Measurements from ENCODE around the gene SFRP5.

The SFRP5 gene

DNA sequence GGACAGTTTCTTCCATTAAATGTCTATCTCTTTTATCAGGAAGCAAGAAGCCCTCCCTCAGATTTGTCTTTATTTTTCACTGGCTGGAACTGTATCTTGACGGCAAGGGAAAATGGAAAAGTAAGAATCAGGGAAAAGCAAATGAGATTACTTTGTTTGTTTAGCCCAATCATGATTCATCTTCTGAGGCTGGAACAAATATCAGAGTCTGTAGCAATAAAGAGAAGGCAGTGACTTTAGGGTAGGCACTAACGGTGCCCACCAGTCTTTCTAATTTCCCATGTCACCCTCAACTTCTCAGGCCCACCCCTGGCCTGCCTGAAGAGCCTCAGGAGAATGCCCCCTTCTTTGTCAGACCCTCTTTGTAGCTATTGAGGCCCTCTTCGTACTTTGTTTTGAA, 41.5 kb upstream of the SFRP5 start:
- Histone ChIP-seq H3K9me3 (no peaks in the 10 kb centered on the region), H3K27me3 (peaks cover 0 to 20% of the 10 kb centered on the region in 2 donors), H3K4me1 (no peaks in the 10 kb centered on the region), H3K27ac (no peak overlapping the region), H3K36me3 (no peaks in the 10 kb centered on the region), H3K4me3 (no peak overlapping the region)
- DNase-seq: no peak
- TF ChIP-seq, protein P1, sequence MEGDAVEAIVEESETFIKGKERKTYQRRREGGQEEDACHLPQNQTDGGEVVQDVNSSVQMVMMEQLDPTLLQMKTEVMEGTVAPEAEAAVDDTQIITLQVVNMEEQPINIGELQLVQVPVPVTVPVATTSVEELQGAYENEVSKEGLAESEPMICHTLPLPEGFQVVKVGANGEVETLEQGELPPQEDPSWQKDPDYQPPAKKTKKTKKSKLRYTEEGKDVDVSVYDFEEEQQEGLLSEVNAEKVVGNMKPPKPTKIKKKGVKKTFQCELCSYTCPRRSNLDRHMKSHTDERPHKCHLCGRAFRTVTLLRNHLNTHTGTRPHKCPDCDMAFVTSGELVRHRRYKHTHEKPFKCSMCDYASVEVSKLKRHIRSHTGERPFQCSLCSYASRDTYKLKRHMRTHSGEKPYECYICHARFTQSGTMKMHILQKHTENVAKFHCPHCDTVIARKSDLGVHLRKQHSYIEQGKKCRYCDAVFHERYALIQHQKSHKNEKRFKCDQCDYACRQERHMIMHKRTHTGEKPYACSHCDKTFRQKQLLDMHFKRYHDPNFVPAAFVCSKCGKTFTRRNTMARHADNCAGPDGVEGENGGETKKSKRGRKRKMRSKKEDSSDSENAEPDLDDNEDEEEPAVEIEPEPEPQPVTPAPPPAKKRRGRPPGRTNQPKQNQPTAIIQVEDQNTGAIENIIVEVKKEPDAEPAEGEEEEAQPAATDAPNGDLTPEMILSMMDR (IDR thresholded peaks at IDR 0.05): no peak
- intact Hi-C loops (cut with DNase I; ENCODE audit: low total_unique reads): no loop called here

DNA sequence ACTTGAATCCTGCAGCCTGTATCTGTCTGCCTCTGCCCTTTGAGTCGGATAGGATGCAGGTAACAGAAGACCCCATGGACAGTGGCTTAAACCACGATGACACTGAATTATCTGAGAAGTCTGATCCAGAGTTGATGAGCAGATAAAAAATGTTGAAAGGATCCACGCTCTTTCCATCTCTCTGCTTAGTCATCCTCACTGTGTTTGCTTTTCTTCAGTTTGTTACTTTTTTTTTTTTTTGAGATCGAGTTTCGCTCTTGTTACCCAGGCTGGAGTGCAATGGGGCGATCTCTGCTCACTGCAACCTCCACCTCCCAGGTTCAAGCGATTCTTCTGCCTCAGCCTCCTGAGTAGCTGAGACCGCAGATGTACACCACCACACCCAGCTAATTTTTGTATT, 40.9 kb upstream of the SFRP5 start:
- Histone ChIP-seq H3K4me1 (no peaks in the 10 kb centered on the region), H3K9me3 (no peaks in the 10 kb centered on the region), H3K36me3 (no peaks in the 10 kb centered on the region), H3K27me3 (peaks cover 0 to 17% of the 10 kb centered on the region in 2 donors), H3K27ac (no peak overlapping the region), H3K4me3 (no peak overlapping the region)
- intact Hi-C loops (cut with DNase I; ENCODE audit: low total_unique reads): no loop called here
- no peak for DNase-seq
- TF ChIP-seq, protein P1 (IDR thresholded peaks at IDR 0.05): no peak

DNA sequence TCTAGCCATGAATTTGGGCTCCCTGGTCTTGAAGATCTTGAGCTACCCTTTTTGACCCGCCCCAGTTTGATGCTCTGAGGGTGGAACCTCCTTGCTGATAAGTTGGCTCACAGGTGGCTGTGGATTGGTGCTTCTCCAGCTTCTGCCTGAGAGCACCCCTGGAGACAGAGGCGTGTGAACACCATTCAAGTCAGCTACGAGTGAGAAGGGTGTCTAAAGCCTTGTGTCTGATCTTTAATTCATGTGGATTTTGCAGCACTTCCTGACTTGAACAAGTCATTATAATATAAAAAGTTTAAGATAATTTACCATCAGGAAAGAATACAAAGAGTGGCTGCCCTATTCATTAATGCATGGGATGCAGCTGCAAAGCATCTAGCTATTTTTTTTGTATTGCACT, 40.2 kb upstream of the SFRP5 start:
- Histone ChIP-seq H3K27me3 (peaks cover 0 to 9% of the 10 kb centered on the region in 2 donors), H3K9me3 (no peaks in the 10 kb centered on the region), H3K4me3 (no peak overlapping the region), H3K27ac (no peak overlapping the region), H3K36me3 (no peaks in the 10 kb centered on the region), H3K4me1 (no peaks in the 10 kb centered on the region)
- intact Hi-C loops (cut with DNase I; ENCODE audit: low total_unique reads): no loop called here
- no peak for DNase-seq
- TF ChIP-seq, protein P1 (IDR thresholded peaks at IDR 0.05): no peak

DNA sequence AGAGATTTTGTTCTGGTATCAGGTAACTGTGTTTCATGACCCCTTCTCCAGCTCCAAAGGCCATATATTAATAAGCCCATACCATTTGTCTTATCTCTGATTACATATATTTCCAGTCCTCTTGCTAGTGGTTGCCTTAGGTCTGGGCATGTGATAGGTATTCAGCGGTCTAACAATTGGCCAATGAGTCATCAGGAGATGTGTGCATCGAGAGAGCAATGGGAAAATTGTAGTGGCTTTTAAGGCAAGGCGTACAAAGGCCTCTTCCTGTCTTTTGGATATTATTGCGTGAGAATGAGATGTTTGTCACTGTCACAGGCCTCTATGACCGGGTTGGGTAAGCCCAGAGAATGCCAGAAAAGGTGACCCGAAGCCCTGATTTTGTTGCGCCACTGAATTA, 38.6 kb upstream of the SFRP5 start:
- H3K27me3 ChIP-seq: no peaks in the 10 kb centered on the region
- H3K9me3 ChIP-seq: no peaks in the 10 kb centered on the region
- intact Hi-C loops (cut with DNase I; ENCODE audit: low total_unique reads): no loop called here
- no peak overlapping the region for H3K27ac ChIP-seq
- TF ChIP-seq, protein P1 (IDR thresholded peaks at IDR 0.05): no peak
- no peak overlapping the region for H3K4me3 ChIP-seq
- H3K36me3 ChIP-seq: no peaks in the 10 kb centered on the region
- no peaks in the 10 kb centered on the region for H3K4me1 ChIP-seq
- no peak for DNase-seq

DNA sequence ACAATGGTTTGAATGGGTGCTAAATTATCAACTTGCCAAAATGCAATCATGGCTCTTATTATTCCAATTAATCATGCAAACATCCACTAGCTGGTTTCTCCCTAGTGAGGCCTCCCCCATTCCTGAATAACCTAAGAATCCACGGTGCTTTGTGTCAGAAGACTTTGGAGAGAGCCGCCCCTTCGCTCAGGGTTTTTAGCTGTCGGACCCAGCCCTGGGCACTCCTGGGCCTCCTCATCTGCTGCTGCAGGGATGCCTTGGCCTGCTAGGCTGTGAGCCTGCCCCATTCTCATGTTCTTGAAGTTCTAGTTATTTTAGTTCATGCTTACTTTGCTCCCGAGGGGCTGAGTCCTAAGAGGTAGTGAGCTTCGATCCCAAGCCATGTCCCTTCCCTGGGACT, 34.1 kb upstream of the SFRP5 start:
- no peak for DNase-seq
- TF ChIP-seq, protein P1 (IDR thresholded peaks at IDR 0.05): no peak
- Histone ChIP-seq H3K4me3 (no peak overlapping the region), H3K36me3 (no peaks in the 10 kb centered on the region), H3K27me3 (peaks cover 0 to 13% of the 10 kb centered on the region in 2 donors), H3K4me1 (no peaks in the 10 kb centered on the region), H3K9me3 (no peaks in the 10 kb centered on the region), H3K27ac (no peak overlapping the region)
- intact Hi-C loops (cut with DNase I; ENCODE audit: low total_unique reads): no loop called here
